Stimulated activated naive CD8-positive, alpha-beta T cell treated with anti-CD3 and anti-CD28 coated beads, Interleukin-15, Interleukin-2, amounts not matched to agents 100 ng/mL and 50 ng/mL, for 24 hours (primary cell): ENCODE results near the gene ADAMTSL5.
"Not testable (repeated sequence)": the region's sequence is repeated elsewhere in the genome, so short reads cannot be mapped to it uniquely, and the experiment has no call there.

ENCODE experiments used
- H3K27ac Mint-ChIP-seq: one replicate; pipeline ENCODE4 v1.8.0; 2021; ENCODE audit warnings: mild to moderate bottlenecking, mixed read lengths
- H3K27me3 Mint-ChIP-seq: one replicate; pipeline ENCODE4 v1.8.0; 2021; ENCODE audit warnings: mixed read lengths
- H3K36me3 Mint-ChIP-seq: one replicate; pipeline ENCODE4 v1.8.0; 2021; ENCODE audit warnings: low read depth, mixed read lengths
- H3K4me1 Mint-ChIP-seq: one replicate; pipeline ENCODE4 v1.8.0; 2021; ENCODE audit warnings: low read depth, mixed read lengths
- H3K4me3 Mint-ChIP-seq: one replicate; pipeline ENCODE4 v1.8.0; 2021; ENCODE audit warnings: mild to moderate bottlenecking, mixed read lengths
- H3K9me3 Mint-ChIP-seq: one replicate; pipeline ENCODE4 v1.8.0; 2021; ENCODE audit warnings: mixed read lengths

The ADAMTSL5 gene, protein sequence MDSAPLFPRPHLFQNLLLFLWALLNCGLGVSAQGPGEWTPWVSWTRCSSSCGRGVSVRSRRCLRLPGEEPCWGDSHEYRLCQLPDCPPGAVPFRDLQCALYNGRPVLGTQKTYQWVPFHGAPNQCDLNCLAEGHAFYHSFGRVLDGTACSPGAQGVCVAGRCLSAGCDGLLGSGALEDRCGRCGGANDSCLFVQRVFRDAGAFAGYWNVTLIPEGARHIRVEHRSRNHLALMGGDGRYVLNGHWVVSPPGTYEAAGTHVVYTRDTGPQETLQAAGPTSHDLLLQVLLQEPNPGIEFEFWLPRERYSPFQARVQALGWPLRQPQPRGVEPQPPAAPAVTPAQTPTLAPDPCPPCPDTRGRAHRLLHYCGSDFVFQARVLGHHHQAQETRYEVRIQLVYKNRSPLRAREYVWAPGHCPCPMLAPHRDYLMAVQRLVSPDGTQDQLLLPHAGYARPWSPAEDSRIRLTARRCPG

DNA sequence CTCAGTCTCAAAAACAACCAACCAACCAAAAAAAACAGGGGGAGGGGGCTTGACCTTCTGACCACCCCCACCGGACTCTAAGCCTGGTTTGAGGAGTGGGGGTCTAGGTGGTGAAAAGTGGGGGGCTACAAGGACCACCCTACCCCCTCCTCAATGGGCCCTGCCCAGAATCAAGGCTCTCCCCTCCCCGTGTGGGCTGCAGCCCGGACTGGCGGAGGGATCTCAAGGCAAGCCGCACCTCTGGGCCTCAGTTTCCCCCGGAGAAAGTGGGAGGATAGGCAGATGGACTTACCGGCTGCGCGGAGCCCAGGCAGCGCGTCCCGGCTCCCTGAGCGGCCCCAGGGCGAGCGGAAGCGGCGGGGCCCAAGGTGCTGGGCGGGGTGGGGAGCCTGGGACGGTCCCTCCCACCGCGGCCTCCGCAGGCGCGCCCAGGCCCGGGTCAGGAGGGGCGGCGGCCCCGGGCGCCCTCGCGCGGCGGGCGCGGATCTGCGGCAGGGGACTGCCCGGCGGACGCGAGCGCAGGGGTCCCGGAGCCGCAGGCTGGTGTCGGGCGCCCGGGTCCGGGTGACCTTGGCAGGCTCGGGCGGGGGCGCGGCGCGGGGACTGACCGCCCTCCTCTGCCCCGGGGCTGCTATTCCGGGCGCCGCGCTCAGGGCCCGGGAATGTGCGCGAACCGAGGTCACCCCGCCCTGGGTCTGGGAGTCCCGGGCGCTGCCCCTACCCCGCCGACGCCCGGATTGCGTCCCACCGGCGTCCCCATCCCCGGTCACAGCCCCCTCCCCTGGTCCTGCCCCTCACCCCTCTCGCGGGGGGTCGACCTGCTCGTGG lies at the start of gene ADAMTSL5:
ADAMTSL5 (minus strand) TSS at position 349 of the 828 bp plus-strand sequence. CDS start 2,076 bp downstream, outside the sequence.
- Mint-ChIP-seq H3K9me3 (no peaks in the 10 kb centered on the region), H3K4me1 (peaks cover 12% of the 10 kb centered on the region), H3K27me3 (peaks cover 9% of the 10 kb centered on the region), H3K36me3 (no peaks in the 10 kb centered on the region), H3K4me3 (peak within 1 kb of the TSS; percentile 74), H3K27ac (no peak within 1 kb of the TSS)

GRCh38 chr19:1561236-1561842 lies 48.5 kb upstream of the ADAMTSL5 start:
- no peaks in the 10 kb centered on the region for H3K9me3 Mint-ChIP-seq
- no peaks in the 10 kb centered on the region for H3K36me3 Mint-ChIP-seq
- no peak overlapping the region for H3K27ac Mint-ChIP-seq
- no peak overlapping the region for H3K4me3 Mint-ChIP-seq
- H3K4me1 Mint-ChIP-seq = no peaks in the 10 kb centered on the region
- no peaks in the 10 kb centered on the region for H3K27me3 Mint-ChIP-seq

DNA sequence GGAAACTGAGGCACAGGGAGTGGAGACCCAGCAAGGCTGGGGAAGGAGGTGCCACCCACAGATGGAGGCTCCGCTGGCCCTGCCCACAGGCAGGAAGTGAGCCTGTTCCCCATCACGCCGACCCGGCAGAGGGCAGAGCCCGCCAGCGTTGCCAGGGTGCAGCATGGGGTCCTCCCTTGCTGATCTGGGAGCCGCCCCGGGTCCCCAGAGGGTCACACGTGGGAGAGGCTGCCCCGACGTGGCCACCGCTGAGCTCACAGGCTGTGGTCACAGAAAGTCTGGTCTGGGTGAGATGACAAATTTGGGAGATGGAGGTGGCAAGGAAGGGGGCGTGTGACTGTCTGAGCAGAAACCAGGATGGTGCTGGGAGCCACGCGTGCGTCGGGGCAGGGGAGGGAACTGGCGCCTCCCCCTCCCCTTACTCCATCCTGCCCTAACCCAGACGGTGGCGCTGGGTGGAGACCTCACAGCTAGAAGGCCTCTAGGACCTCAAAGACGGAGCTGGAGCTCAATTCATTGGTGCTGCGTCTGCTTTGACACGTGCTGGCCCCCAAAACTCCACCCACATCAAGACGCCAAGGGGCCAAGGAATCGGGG lies 47.6 kb upstream of the ADAMTSL5 start:
- Mint-ChIP-seq H3K4me3 (no peak overlapping the region), H3K9me3 (no peaks in the 10 kb centered on the region), H3K27me3 (no peaks in the 10 kb centered on the region), H3K27ac (no peak overlapping the region), H3K4me1 (no peaks in the 10 kb centered on the region), H3K36me3 (no peaks in the 10 kb centered on the region)

DNA sequence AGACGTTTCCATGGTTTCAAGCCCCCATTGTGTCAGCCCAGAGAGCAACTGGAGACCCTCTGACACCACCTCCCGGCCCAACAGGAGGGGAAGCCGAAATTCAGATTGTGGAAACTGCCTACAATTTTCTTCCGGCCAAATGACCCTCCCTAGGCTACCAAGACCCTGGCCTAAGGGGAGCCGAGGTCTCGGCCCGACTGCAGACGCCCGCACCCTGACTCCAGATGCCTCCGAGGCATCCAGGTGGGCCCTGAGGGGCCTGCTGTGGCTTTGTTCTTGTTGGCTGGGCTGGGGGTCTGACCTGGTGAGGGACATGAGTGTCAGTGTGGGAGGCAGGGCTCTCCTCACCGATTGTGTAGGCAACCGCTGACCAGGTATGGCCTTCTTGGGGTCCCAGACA lies 45.7 kb upstream of the ADAMTSL5 start:
- H3K27ac Mint-ChIP-seq = no peak overlapping the region
- no peaks in the 10 kb centered on the region for H3K9me3 Mint-ChIP-seq
- H3K36me3 Mint-ChIP-seq = no peaks in the 10 kb centered on the region
- no peaks in the 10 kb centered on the region for H3K4me1 Mint-ChIP-seq
- no peaks in the 10 kb centered on the region for H3K27me3 Mint-ChIP-seq
- H3K4me3 Mint-ChIP-seq = no peak overlapping the region

DNA sequence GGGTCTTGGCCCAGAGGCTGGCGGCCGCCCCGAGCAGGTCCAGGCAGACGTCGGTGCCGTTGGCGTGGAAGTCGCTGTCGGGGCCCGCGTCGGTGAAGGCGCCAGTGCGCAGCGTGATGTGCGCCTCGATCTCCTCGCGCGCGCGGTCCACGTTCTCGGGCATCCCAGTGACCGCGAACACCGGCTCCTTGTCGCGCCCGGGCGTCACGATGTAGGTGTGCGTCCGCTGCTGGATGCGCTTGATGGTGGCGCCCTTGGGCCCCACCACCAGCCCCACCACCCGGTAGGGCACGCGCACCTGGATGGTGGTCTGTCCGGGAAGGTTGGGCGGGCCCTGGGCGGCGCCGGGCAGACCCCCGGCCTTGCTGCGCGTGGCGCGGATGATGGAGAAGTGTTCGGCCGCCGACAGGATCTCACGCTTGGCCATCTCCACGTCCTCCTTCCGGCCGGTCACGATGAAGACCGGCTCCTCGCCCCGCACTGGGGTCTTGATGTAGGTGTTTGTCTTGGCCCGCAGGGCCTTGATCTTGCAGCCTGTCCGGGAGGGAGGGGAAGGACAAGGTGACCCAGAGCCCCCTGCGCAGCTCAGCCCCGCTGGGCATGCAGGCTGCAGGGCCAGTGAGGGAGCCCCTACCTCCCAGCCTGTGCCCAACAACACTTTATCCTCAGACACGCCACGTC lies 43.7 kb upstream of the ADAMTSL5 start:
- Mint-ChIP-seq H3K36me3 (no peaks in the 10 kb centered on the region), H3K27me3 (peaks cover 7% of the 10 kb centered on the region), H3K4me3 (no peak overlapping the region), H3K9me3 (no peaks in the 10 kb centered on the region), H3K4me1 (no peaks in the 10 kb centered on the region), H3K27ac (no peak overlapping the region)

DNA sequence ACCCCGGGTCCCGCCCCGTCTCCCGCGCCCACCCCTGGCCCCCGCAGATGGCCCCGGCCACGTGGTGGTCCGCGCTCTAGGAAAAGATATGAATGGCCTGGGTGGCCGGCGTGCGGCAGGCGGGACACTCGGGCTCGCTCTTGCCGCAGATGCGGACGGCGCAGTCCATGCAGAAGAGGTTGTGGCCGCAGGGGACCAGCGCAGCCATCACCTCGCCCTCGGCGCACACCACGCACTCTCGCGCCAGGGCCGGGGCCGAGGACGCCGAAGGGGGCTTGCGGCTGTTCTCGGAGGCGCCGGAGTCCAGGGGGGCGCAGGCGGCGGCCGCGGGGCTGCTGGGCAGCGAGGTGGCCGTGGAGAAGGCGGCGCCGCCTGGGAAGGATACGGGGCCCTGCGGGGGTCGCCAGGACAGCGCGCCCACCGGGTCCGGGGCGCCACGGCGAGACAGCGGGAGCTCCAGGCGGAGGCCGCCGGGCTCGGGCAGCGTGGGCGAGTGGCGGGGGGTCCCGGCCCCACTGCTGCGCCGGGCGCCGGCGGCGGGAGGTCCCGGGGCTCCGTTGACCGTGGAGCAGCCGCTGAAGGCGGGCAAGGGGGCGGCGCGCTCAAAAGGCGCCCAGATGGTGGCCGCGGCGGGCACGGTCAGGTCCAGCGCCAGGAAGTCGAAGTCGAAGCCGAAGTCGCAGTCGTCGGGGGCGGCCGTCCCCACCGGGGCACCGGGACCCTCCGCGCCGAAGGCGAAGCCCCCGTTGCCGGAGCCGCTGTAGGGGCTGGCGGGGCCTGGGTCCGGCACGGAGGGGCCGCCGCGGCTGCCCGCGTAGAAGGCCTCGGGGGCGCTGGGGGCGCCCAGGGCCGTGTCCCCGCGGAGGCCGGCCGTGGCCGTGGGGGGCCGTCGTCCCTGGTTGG lies 42.9 kb upstream of the ADAMTSL5 start:
- Mint-ChIP-seq H3K27ac (no peak overlapping the region), H3K4me1 (no peaks in the 10 kb centered on the region), H3K4me3 (no peak overlapping the region), H3K36me3 (no peaks in the 10 kb centered on the region), H3K9me3 (no peaks in the 10 kb centered on the region), H3K27me3 (peaks cover 7% of the 10 kb centered on the region)

- no peaks in the 10 kb centered on the region for H3K36me3 Mint-ChIP-seq
- no peaks in the 10 kb centered on the region for H3K9me3 Mint-ChIP-seq
- H3K4me1 Mint-ChIP-seq = no peaks in the 10 kb centered on the region
- H3K27ac Mint-ChIP-seq = no peak overlapping the region
- H3K4me3 Mint-ChIP-seq = no peak overlapping the region
- peaks cover 7% of the 10 kb centered on the region for H3K27me3 Mint-ChIP-seq
Observed at GRCh38 chr19:1554968-1555367, 42.1 kb upstream of the ADAMTSL5 start.

DNA sequence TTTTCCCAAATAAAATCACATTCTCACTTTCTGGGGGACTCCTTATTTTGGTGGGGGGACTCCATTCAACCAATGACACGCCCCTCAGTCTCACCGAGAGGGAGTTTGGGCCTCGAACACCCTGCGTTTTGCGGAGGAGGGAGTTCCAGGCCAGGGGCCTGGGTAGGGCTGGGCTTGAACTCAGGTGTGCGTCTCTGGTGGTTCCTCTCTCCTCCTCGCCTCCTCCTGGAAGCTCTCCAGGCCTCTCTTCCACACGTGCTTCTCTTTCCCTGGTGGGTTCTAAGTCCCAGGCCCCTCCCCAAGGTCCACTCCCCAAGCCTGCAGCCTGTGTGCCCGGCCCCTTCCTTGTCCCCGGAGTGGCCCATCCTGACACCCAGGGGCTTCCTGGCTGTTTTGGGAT lies 40.6 kb upstream of the ADAMTSL5 start:
- H3K9me3 Mint-ChIP-seq = no peaks in the 10 kb centered on the region
- no peaks in the 10 kb centered on the region for H3K36me3 Mint-ChIP-seq
- H3K27ac Mint-ChIP-seq = no peak overlapping the region
- H3K27me3 Mint-ChIP-seq = peaks cover 13% of the 10 kb centered on the region
- H3K4me1 Mint-ChIP-seq = no peaks in the 10 kb centered on the region
- no peak overlapping the region for H3K4me3 Mint-ChIP-seq

GRCh38 chr19:1551068-1552040 lies 38.5 kb upstream of the ADAMTSL5 start:
- Mint-ChIP-seq H3K9me3 (no peaks in the 10 kb centered on the region), H3K36me3 (no peaks in the 10 kb centered on the region), H3K4me3 (no peak overlapping the region), H3K4me1 (peaks cover under 1% of the 10 kb centered on the region), H3K27me3 (peaks cover 20% of the 10 kb centered on the region), H3K27ac (no peak overlapping the region)

GRCh38 chr19:1549332-1549945 lies 36.6 kb upstream of the ADAMTSL5 start:
- H3K4me3 Mint-ChIP-seq = no peak overlapping the region
- no peaks in the 10 kb centered on the region for H3K9me3 Mint-ChIP-seq

DNA sequence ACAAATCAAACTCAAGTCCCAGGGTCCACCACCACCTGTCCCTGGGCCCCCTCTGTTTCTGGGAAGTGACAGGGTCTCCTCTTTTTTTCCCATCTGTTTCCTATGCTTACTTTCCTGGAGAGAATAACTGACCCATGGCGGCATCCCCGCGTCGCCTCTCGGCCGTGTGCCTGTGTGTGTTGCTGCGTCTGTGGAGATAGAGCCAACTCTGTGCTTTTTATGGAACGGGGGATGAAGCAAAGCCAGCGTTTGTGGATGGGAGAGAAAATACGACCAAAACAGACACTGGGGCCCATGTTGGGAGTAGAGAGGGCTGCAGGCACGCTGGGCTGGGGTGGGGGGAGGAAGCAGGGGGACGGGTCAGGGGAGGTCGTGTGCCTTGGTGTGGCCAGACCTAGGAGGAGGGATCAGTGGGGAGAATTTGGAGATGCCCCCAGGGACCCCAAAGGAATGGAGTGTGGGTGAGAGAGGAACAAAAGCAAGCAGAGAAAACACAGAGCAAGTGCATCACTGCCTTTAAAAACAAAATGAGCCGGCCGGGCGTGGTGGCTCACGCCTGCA lies 27.6 kb upstream of the ADAMTSL5 start:
- peaks cover 23% of the 10 kb centered on the region for H3K27me3 Mint-ChIP-seq
- H3K4me3 Mint-ChIP-seq = no peak overlapping the region
- no peak overlapping the region for H3K27ac Mint-ChIP-seq
- no peaks in the 10 kb centered on the region for H3K36me3 Mint-ChIP-seq
- no peaks in the 10 kb centered on the region for H3K9me3 Mint-ChIP-seq
- no peaks in the 10 kb centered on the region for H3K4me1 Mint-ChIP-seq

More at GRCh38 chr19:1549332-1549945, 36.6 kb upstream of the ADAMTSL5 start:
- Mint-ChIP-seq H3K27me3 (peaks cover 25% of the 10 kb centered on the region), H3K4me1 (peaks cover 3% of the 10 kb centered on the region), H3K27ac (no peak overlapping the region), H3K36me3 (no peaks in the 10 kb centered on the region)

GRCh38 chr19:1539749-1540148 lies 26.9 kb upstream of the ADAMTSL5 start:
- peaks cover 26% of the 10 kb centered on the region for H3K27me3 Mint-ChIP-seq
- H3K9me3 Mint-ChIP-seq, H3K36me3 Mint-ChIP-seq, H3K4me1 Mint-ChIP-seq, H3K27ac Mint-ChIP-seq, H3K4me3 Mint-ChIP-seq: not testable (repeated sequence)
